Osteoblast (primary cell): ENCODE results near the gene TAF6L. TPM values are rescaled to one million over a fixed set of nuclear protein-coding genes. Genes with fewer than 3 reads are reported as not detected.

Experiments used
- DNase-seq: peaks from one replicate; pipeline ENCODE4 v3.0.0; 2011; ENCODE audit warnings: low spot score, mixed read lengths; ENCODE audit not compliant: insufficient read length; ENCODE audit errors: missing footprints
- H2AFZ ChIP-seq: 2 replicates; pipeline ENCODE4 v1.6.0; 2011; ENCODE audit warnings: mild to moderate bottlenecking, low read length
- H3K27ac ChIP-seq: 2 replicates; pipeline ENCODE4 v1.5.1; 2011; ENCODE audit warnings: mild to moderate bottlenecking, low read depth, low read length, moderate library complexity
- H3K27me3 ChIP-seq: 2 replicates; pipeline ENCODE4 v1.6.0; 2012; ENCODE audit warnings: mild to moderate bottlenecking, control low read depth, inconsistent platforms, low read length, moderate library complexity; ENCODE audit not compliant: insufficient read depth
- H3K36me3 ChIP-seq: 2 replicates; pipeline ENCODE4 v1.5.1; 2011; ENCODE audit warnings: mild to moderate bottlenecking, low read length, control low read depth, moderate library complexity; ENCODE audit not compliant: insufficient read depth
- H3K4me1 ChIP-seq: 2 replicates; pipeline ENCODE4 v1.5.1; 2011; ENCODE audit warnings: mild to moderate bottlenecking, low read length, control low read depth, moderate library complexity; ENCODE audit not compliant: insufficient read depth
- H3K4me2 ChIP-seq: 2 replicates; pipeline ENCODE4 v1.6.0; 2011; ENCODE audit warnings: mild to moderate bottlenecking, low read length; ENCODE audit not compliant: insufficient read depth
- H3K4me3 ChIP-seq: fragments of 200-600 bp; sonication (generic); 3 replicates; pipeline ENCODE4 v1.5.1; 2012; ENCODE audit warnings: mild to moderate bottlenecking, low read length, inconsistent platforms; ENCODE audit not compliant: insufficient read depth
- H3K79me2 ChIP-seq: 2 replicates; pipeline ENCODE4 v1.6.0; 2012; ENCODE audit warnings: mild to moderate bottlenecking, low read length, control low read depth, inconsistent platforms; ENCODE audit not compliant: insufficient read depth
- H3K9me3 ChIP-seq: 2 replicates; pipeline ENCODE4 v1.5.1; 2011; ENCODE audit warnings: low read depth, low read length, control low read depth
- H4K20me1 ChIP-seq: 2 replicates; pipeline ENCODE4 v1.6.0; 2012; ENCODE audit warnings: mild to moderate bottlenecking, low read length, control low read depth; ENCODE audit not compliant: insufficient read depth
- total RNA-seq: library from RNA; depleted of rRNA; stranded (reverse); fragments of >200 nt; gene quantifications from 2 replicates; pipeline ENCODE4 v1.2.3, GENCODE V29; 2012
- TF ChIP-seq, protein P1 (sequence below): IDR thresholded peaks from 2 replicates; pipeline ENCODE4 v1.5.1; 2011; ENCODE audit warnings: mild to moderate bottlenecking, low read depth, low read length, moderate library complexity; ENCODE audit errors: extremely low read depth

TAF6L gene
- total RNA-seq, 1 donor, result 22.1 TPM

DNA sequence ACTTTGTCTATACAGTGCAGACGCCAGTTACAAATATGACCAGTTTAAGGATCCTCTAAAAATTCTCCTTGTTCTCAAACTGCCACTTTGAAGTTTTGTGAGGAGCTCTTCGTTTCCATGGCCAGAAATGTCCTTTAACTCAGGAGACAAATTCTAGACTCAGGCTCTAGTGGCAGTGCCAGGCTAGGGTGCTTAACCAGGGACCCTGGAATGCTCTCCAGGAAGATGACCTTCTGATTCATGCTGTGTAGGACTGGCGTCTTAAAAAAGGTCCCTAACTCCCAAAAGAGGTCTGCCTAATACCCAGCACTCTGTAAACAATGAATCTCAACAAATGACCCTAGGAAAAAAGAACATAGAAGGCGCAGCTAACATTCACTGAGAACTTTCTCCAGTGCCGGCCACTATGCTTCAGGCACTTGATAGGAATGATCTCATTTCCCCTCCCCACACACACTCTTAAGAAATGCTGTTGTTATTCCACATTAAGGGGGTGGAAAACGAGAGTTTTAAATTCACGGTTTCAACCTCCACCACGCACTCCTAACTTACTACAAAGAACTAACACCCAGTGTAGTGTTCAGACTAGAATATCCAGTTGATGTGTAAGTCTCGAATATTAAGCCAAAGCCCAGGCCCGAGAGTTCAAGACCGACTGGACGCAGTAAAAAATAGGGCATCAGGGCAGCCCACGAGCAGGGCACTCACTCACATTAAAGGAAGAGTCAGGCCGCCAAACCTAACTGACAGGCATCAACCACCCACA is 33.3 kb downstream of the TAF6L start:
- Histone ChIP-seq H3K27ac (peak overlapping the region; percentile 79), H3K79me2 (peaks cover 43% of the 10 kb centered on the region), H3K4me2 (peak overlapping the region; percentile 99), H3K27me3 (no peaks in the 10 kb centered on the region), H3K4me3 (peak overlapping the region; percentile 92), H4K20me1 (peaks cover 23% of the 10 kb centered on the region), H3K36me3 (peaks cover 45% of the 10 kb centered on the region), H2AFZ (peak overlapping the region; percentile 47), H3K4me1 (peaks cover 27% of the 10 kb centered on the region), H3K9me3 (no peaks in the 10 kb centered on the region)
- TF ChIP-seq, protein P1, sequence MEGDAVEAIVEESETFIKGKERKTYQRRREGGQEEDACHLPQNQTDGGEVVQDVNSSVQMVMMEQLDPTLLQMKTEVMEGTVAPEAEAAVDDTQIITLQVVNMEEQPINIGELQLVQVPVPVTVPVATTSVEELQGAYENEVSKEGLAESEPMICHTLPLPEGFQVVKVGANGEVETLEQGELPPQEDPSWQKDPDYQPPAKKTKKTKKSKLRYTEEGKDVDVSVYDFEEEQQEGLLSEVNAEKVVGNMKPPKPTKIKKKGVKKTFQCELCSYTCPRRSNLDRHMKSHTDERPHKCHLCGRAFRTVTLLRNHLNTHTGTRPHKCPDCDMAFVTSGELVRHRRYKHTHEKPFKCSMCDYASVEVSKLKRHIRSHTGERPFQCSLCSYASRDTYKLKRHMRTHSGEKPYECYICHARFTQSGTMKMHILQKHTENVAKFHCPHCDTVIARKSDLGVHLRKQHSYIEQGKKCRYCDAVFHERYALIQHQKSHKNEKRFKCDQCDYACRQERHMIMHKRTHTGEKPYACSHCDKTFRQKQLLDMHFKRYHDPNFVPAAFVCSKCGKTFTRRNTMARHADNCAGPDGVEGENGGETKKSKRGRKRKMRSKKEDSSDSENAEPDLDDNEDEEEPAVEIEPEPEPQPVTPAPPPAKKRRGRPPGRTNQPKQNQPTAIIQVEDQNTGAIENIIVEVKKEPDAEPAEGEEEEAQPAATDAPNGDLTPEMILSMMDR, result no peak
- DNase-seq, result peak; percentile 84

GRCh38 chr11:62805076-62805892 is 34.1 kb downstream of the TAF6L start, which contains the start of gene NXF1:
NXF1 (minus strand) TSS chr11:62805440; CDS start chr11:62805356, 84 bp downstream.
- H3K27ac ChIP-seq, result peak within 1 kb of the TSS; percentile 79
- no peaks in the 10 kb centered on the region for H3K9me3 ChIP-seq
- peak within 1 kb of the TSS; percentile 70 for H2AFZ ChIP-seq
- peaks cover 43% of the 10 kb centered on the region for H3K79me2 ChIP-seq
- DNase-seq, result peak; percentile 99
- H3K36me3 ChIP-seq, result peaks cover 37% of the 10 kb centered on the region
- TF ChIP-seq, protein P1, result no peak
- peaks cover 27% of the 10 kb centered on the region for H3K4me1 ChIP-seq
- peak within 1 kb of the TSS; percentile 92 for H3K4me3 ChIP-seq
- H3K4me2 ChIP-seq, result peak within 1 kb of the TSS; percentile 99
- peaks cover 23% of the 10 kb centered on the region for H4K20me1 ChIP-seq
- H3K27me3 ChIP-seq, result no peaks in the 10 kb centered on the region

GRCh38 chr11:62805961-62806441 is 34.8 kb downstream of the TAF6L start:
- H2AFZ ChIP-seq, result peak overlapping the region; percentile 70
- H3K4me3 ChIP-seq, result peak overlapping the region; percentile 92
- peak overlapping the region; percentile 99 for H3K4me2 ChIP-seq
- no peak for DNase-seq
- H3K36me3 ChIP-seq, result peaks cover 30% of the 10 kb centered on the region
- H4K20me1 ChIP-seq, result peaks cover 23% of the 10 kb centered on the region
- peaks cover 40% of the 10 kb centered on the region for H3K79me2 ChIP-seq
- no peaks in the 10 kb centered on the region for H3K27me3 ChIP-seq
- TF ChIP-seq, protein P1, result no peak
- H3K4me1 ChIP-seq, result peaks cover 27% of the 10 kb centered on the region
- H3K9me3 ChIP-seq, result no peaks in the 10 kb centered on the region
- H3K27ac ChIP-seq, result peak overlapping the region; percentile 79
